IPS-20b (cell line): Measurements from ENCODE around the gene TENM4.

Experiments
- H3K27ac ChIP-seq: one replicate; pipeline ENCODE4 v1.5.1; 2013; ENCODE audit warnings: low read length
- H3K27me3 ChIP-seq: 2 replicates; pipeline ENCODE4 v1.6.1; 2013; ENCODE audit warnings: mild to moderate bottlenecking, low read length, inconsistent platforms; ENCODE audit not compliant: insufficient read depth
- H3K36me3 ChIP-seq: 2 replicates; pipeline ENCODE4 v1.6.1; 2013; ENCODE audit warnings: low read depth, mild to moderate bottlenecking, inconsistent platforms, low read length, moderate library complexity; ENCODE audit not compliant: insufficient read depth
- H3K4me1 ChIP-seq: 2 replicates; pipeline ENCODE4 v1.6.1; 2013; ENCODE audit warnings: mild to moderate bottlenecking, control low read depth, inconsistent platforms, low read length, moderate library complexity; ENCODE audit not compliant: insufficient read depth
- H3K4me3 ChIP-seq: 2 replicates; pipeline ENCODE4 v1.5.1; 2013; ENCODE audit warnings: mild to moderate bottlenecking, low read length, inconsistent platforms
- H3K9ac ChIP-seq: 2 replicates; pipeline ENCODE4 v1.6.1; 2013; ENCODE audit warnings: low read depth, mild to moderate bottlenecking, inconsistent platforms, low read length, moderate library complexity
- H3K9me3 ChIP-seq: 2 replicates; pipeline ENCODE4 v1.6.1; 2013; ENCODE audit warnings: mild to moderate bottlenecking, low read depth, low read length, inconsistent platforms; ENCODE audit not compliant: insufficient read depth

Gene TENM4

DNA sequence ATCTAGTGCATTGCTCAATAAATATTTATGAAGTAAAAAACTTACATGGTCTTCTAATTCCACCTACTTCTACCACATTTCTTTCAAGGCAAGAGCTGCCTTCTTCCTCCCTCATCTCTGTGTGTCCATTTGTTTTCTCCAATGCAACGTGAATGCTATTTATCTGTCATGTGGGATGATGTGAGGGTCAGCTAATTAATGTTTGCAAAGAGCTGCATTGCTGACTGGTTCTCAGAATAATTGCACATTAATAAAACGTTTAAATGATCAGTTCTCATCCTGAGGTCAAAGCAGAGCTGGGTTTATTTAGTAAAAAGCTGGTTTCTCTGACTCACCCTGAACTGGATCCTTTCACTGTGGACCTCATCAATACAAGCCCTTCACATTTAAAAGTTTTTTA is 8.7 kb downstream of the TENM4 start:
- Histone ChIP-seq H3K4me1 (peaks cover 18% of the 10 kb centered on the region; the same call in 1 of the 2 replicates), H3K9ac (no peak overlapping the region), H3K4me3 (no peak overlapping the region), H3K9me3 (no peaks in the 10 kb centered on the region), H3K27me3 (peaks cover 53% of the 10 kb centered on the region), H3K27ac (no peak overlapping the region), H3K36me3 (no peaks in the 10 kb centered on the region)

DNA sequence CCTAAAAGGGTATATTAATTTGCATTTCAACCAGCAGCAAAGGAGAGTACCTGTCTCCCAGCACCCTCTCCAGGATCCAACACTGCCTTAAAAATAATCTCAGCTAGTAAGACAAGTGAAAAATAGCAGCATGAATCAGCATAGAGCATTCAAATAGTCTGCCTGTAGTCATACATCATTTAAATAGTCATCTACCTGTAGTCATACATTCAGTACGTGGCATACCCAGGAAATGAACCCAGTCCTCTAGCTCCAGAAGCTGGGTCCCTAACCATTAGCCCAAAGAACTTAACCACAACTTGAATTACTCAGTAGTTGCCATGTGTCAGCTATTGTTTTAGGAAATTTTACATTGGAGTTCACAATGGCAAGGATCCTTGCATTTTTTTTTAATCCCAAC is 9.3 kb downstream of the TENM4 start:
- no peak overlapping the region for H3K9ac ChIP-seq
- H3K9me3 ChIP-seq: no peaks in the 10 kb centered on the region
- no peak overlapping the region for H3K27ac ChIP-seq
- no peaks in the 10 kb centered on the region for H3K36me3 ChIP-seq
- peaks cover 18% of the 10 kb centered on the region; the same call in 1 of the 2 replicates for H3K4me1 ChIP-seq
- no peak overlapping the region for H3K4me3 ChIP-seq
- H3K27me3 ChIP-seq: peaks cover 47% of the 10 kb centered on the region

DNA sequence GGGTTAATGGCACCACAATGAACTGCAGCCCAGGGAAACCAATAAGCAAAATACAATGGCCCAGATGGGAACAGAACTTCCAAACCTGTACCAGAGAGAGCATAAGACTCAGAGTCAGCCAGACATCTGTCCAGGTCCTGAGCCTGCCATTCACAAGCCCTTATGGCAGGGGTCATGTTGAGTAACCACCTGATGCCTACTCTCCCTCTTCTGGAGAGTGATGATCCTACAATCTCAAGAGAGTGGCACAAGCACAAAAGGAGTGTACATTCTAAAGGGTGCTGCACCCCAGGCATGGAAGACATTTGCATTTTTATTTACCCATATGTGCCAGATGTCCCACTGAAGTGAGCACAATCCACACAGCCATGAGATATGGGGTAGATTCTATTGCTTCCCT is 10.6 kb downstream of the TENM4 start:
- H3K4me1 ChIP-seq: peaks cover 18% of the 10 kb centered on the region; the same call in 1 of the 2 replicates
- peaks cover 34% of the 10 kb centered on the region for H3K27me3 ChIP-seq
- H3K9ac ChIP-seq: no peak overlapping the region
- H3K4me3 ChIP-seq: no peak overlapping the region
- H3K9me3 ChIP-seq: no peaks in the 10 kb centered on the region
- H3K36me3 ChIP-seq: no peaks in the 10 kb centered on the region
- H3K27ac ChIP-seq: no peak overlapping the region

DNA sequence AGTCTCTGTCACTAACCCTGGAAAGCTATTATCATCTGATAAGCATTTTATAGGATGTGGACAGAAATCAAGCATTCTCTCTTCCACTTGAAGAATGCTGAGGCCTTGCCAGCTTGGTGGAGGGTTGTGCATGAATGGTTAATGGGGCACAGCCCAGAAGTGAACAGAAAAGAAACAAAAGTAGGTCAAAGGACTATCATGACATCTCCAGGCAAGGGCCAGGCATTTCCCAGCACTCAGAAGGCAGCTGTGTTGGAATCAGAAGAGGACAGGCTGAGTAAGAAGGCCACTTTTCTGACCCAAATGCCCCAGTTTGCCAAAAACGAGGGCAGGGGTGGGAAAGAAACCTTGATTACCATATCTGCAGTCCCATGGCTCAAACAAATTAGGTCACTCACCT is 12.4 kb downstream of the TENM4 start:
- Histone ChIP-seq H3K4me3 (no peak overlapping the region), H3K36me3 (no peaks in the 10 kb centered on the region), H3K27ac (no peak overlapping the region), H3K27me3 (peaks cover 15% of the 10 kb centered on the region), H3K9ac (no peak overlapping the region), H3K4me1 (peaks cover 12% of the 10 kb centered on the region; the same call in 1 of the 2 replicates), H3K9me3 (no peaks in the 10 kb centered on the region)

DNA sequence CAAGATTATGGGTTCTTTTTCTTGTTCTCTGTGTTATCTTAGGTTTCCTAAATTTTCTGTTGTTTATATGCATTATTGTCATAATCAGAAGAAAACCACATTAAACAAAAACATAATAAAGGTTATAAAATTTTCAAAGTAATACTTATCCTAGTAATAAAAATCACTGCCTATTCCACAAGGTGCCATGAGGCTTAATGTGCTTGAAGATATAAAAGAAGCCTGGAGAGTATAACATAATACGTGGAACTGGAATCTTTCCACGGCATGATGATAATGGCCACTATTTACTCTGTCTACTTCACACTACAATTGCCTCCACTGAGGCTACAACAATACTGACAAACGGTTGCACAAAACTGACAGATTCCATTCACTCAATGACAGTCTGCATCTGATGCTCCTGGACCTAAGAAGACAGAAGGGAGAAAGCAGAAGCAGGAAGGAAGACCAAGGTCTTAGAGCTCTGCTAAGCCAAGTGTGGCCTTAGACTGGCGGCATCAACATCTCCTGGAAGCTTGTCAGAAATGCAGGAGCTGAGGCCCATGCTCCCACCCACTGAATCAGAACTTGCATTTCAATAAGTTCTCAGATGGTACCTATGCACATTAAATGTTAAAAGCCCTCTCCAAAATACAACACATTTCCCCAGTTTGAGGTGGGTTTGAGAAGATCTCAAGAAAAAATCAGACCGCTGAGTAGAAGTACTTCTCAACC is 13.1 kb downstream of the TENM4 start:
- Histone ChIP-seq H3K36me3 (no peaks in the 10 kb centered on the region), H3K27me3 (peaks cover 9% of the 10 kb centered on the region), H3K9ac (no peak overlapping the region), H3K4me3 (no peak overlapping the region), H3K27ac (no peak overlapping the region), H3K4me1 (peaks cover 7% of the 10 kb centered on the region; the same call in 1 of the 2 replicates), H3K9me3 (no peaks in the 10 kb centered on the region)

DNA sequence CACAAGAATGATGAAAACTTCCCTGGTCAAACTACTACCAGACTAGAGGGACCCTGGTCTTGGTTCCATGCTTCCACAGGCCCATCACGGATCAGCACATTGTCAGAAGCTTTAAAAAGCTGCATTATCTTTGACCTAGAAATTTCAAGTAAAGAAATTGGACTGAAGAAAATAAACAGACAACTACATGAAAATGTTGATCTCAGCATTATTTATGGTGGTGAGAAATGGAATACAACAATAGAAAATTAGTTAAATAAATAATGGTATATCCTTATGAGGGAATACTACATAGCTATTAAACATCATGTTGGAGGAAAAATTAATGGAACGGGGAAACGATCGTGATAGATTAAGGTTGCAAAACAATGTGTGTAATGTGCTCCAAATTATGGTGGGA is 13.7 kb downstream of the TENM4 start:
- Histone ChIP-seq H3K9ac (no peak overlapping the region), H3K4me3 (no peak overlapping the region), H3K9me3 (no peaks in the 10 kb centered on the region), H3K27me3 (peaks cover 3% of the 10 kb centered on the region; the same call in 1 of the 2 replicates), H3K36me3 (no peaks in the 10 kb centered on the region), H3K27ac (no peak overlapping the region), H3K4me1 (peaks cover 5% of the 10 kb centered on the region; the same call in 1 of the 2 replicates)

DNA sequence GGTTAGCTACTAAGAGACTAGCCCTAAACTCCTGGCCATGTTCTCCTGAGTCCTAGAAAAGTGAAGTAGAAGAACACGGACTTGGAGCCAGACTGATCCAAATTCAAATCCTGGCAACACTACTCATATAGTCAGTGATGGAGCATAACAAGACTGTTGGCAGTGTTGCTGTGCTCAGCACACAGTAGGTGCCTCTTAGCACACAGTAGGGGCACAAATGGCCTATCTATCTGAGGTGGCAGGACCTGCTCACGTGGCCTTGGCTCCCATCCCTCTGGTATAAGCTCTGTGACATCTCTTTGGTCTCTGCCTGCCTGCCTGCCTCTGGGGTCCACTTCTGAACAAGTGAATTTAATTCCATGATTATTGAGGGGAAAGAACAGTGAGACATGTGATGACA is 15.4 kb downstream of the TENM4 start:
- Histone ChIP-seq H3K9me3 (no peaks in the 10 kb centered on the region), H3K36me3 (no peaks in the 10 kb centered on the region), H3K4me1 (peaks cover 11% of the 10 kb centered on the region; the same call in 1 of the 2 replicates), H3K9ac (no peak overlapping the region), H3K27ac (no peak overlapping the region), H3K4me3 (no peak overlapping the region), H3K27me3 (no peaks in the 10 kb centered on the region)

DNA sequence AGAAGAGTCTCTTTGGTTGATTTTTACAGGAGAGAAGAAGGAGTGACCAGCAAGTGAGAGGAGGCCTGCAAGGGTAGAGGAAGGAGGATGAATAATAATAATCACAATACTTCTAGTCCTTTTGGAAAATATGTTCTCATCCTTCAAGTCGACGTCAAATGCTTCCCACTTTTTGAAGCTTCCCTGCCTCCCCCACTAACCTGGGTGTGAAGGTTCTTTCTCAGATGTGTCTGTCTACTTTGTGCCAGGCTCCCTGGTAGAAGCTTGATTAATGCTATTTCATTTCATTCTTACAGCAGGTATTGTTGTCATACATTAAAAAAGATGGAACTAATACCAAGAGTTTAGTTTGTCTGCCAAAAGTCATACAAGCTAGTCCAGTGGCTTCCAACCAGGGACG is 17.1 kb downstream of the TENM4 start:
- Histone ChIP-seq H3K9me3 (no peaks in the 10 kb centered on the region), H3K27ac (no peak overlapping the region), H3K36me3 (no peaks in the 10 kb centered on the region), H3K27me3 (no peaks in the 10 kb centered on the region), H3K4me3 (no peak overlapping the region), H3K4me1 (peaks cover 15% of the 10 kb centered on the region; the same call in 1 of the 2 replicates), H3K9ac (no peak overlapping the region)

DNA sequence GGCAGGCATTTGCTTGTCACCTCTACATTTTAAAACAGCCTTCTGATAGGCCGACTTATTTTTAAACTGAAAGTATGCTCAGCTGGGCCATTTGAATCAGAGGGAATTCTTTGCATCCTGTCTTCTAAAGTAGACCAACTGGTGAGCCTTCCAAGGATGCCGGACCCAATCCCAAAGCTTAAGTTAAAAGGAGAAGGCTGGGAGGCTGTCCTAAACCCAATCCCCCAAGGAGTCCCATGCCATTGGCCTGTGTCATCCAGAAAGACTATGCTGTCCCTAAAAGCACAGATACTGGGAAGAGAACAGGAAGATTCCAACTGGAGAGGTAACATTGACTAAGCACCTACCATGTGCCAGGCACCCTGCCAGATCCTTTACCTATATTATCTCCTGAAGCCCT is 18.0 kb downstream of the TENM4 start:
- Histone ChIP-seq H3K4me1 (peaks cover 14% of the 10 kb centered on the region; the same call in 1 of the 2 replicates), H3K9me3 (no peaks in the 10 kb centered on the region), H3K4me3 (no peak overlapping the region), H3K27me3 (no peaks in the 10 kb centered on the region), H3K36me3 (no peaks in the 10 kb centered on the region), H3K27ac (no peak overlapping the region), H3K9ac (no peak overlapping the region)

DNA sequence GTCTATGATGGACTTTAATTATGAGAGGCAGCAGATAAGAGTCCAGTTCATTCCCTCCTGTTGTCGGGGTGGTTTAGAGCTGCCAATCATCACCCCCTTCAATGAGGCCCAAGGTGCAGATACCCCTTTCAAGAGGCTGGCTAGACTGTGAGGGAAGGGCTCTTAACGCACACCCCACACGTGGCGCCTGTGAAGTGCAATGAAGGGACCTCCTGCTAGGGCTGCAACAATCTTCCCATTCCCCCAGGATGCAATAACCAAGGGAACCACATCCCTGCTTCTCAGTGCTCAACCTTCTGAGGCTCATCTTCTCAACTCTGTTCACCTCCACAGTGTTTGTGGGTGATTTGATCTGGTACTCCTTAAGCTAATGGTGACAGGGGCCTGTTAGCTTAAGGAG is 19.0 kb downstream of the TENM4 start:
- Histone ChIP-seq H3K9ac (no peak overlapping the region), H3K9me3 (no peaks in the 10 kb centered on the region), H3K27me3 (no peaks in the 10 kb centered on the region), H3K4me3 (no peak overlapping the region), H3K27ac (no peak overlapping the region), H3K4me1 (peaks cover 12% of the 10 kb centered on the region; the same call in 1 of the 2 replicates), H3K36me3 (no peaks in the 10 kb centered on the region)

DNA sequence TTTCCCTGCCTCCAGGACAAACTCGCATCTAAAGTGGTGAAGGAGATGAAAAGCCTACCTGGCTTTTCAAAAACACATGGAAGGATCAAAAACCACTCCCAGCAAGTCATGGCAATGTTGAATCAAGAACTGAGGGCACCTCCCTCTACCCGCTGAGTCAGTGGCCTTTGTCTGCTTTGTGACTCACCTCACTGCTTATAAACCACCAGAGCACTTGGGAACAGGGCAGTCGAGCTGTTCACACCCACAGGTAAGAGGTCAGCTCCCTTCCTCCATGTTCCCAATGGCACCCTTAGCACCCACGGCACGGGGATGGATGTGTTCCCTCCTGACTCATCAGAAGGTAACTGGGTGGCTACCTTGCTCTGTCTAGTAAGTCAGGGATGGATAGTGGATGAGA is 21.7 kb downstream of the TENM4 start:
- H3K36me3 ChIP-seq: no peaks in the 10 kb centered on the region; the same call in 1 of the 2 replicates
- H3K27ac ChIP-seq: no peak overlapping the region
- no peak overlapping the region for H3K9ac ChIP-seq
- peaks cover 9% of the 10 kb centered on the region for H3K9me3 ChIP-seq
- H3K4me1 ChIP-seq: peaks cover 12% of the 10 kb centered on the region; the same call in 1 of the 2 replicates
- no peak overlapping the region for H3K4me3 ChIP-seq
- no peaks in the 10 kb centered on the region for H3K27me3 ChIP-seq

DNA sequence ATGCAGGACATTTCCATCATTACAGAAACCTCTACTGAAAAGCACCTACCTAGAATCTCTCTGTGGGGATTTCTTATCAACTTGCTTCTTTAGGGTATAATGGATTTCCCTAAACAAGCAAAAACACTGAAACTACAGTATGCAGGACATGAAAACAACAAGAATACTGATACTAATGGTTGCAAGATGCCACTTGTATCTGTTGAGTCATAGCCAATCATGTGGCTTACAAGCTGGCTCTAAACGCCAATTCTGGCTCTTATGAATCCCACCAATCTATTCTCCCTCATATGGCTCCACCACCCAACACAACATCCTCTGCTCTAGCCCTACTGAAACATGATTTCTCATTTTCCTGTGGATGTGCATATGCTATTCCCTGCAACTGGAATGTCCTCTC is 22.6 kb downstream of the TENM4 start:
- no peaks in the 10 kb centered on the region for H3K27me3 ChIP-seq
- peaks cover 16% of the 10 kb centered on the region; the same call in 1 of the 2 replicates for H3K4me1 ChIP-seq
- no peak overlapping the region for H3K4me3 ChIP-seq
- peaks cover 9% of the 10 kb centered on the region for H3K9me3 ChIP-seq
- no peaks in the 10 kb centered on the region; the same call in 1 of the 2 replicates for H3K36me3 ChIP-seq
- H3K9ac ChIP-seq: no peak overlapping the region
- H3K27ac ChIP-seq: no peak overlapping the region
